K562 (cell line): ENCODE data around the gene CPNE1. TPM values are rescaled to one million over a fixed set of nuclear protein-coding genes. Genes with fewer than 3 reads are reported as not detected.

Source experiments
- BRD9 ChIP-seq: fragments of 450-650 bp; IDR thresholded peaks from 2 replicates; pipeline ENCODE4 v1.6.1; 2018; ENCODE audit warnings: low read depth; ENCODE audit not compliant: partially characterized antibody
- FOSL1 ChIP-seq: fragments of 200-800 bp; sonication (Bioruptor generic); conservative IDR thresholded peaks from 2 replicates; pipeline ENCODE4 v1.6.1; 2016; ENCODE audit warnings: missing genetic modification characterization, missing compliant biosample characterization
- HDAC1 ChIP-seq, 2 experiments: fragments of 450-650 bp; IDR thresholded peaks; 2 replicates each; pipeline ENCODE4 v1.6.1; 2016 to 2017; ENCODE audit warnings: inconsistent platforms in 1 of 2, mild to moderate bottlenecking in 1 of 2, moderate library complexity in 1 of 2
- HNRNPK ChIP-seq: fragments of 200-400 bp; formaldehyde crosslinking; IDR thresholded peaks from one replicate; pipeline ENCODE4 v1.6.1; 2018; ENCODE audit warnings: mild to moderate bottlenecking, low read depth, low read length; ENCODE audit not compliant: poor library complexity, severe bottlenecking
- HNRNPL ChIP-seq: fragments of 200-400 bp; formaldehyde crosslinking; IDR thresholded peaks from 2 replicates; pipeline ENCODE4 v1.6.1; 2017; ENCODE audit warnings: low read depth, mild to moderate bottlenecking, low read length
- MAZ ChIP-seq, 2 experiments: fragments of 450-650 bp in 1 of 2; sonication (generic) in 1 of 2; formaldehyde crosslinking; IDR thresholded peaks in 1 of 2; conservative IDR thresholded peaks in 1 of 2; 2 replicates each; pipeline versions ENCODE4 v1.4.0 to v1.5.0; 2020; ENCODE audit warnings: mild to moderate bottlenecking in 1 of 2, missing genetic modification reagents in 1 of 2
- MCM3 ChIP-seq: fragments of 450-650 bp; IDR thresholded peaks from 2 replicates; pipeline ENCODE4 v1.6.1; 2016
- NFYB ChIP-seq: IDR thresholded peaks from 2 replicates; pipeline ENCODE4 v1.6.1; 2011; ENCODE audit warnings: mild to moderate bottlenecking, moderate library complexity; ENCODE audit not compliant: insufficient read length; ENCODE audit errors: extremely low read depth
- NR3C1 ChIP-seq: sonication (generic); formaldehyde crosslinking; IDR thresholded peaks from 2 replicates; pipeline ENCODE4 v1.8.1; 2022; ENCODE audit warnings: missing genetic modification reagents
- PHF20 ChIP-seq: fragments of 450-650 bp; IDR thresholded peaks from 2 replicates; pipeline ENCODE4 v1.6.1; 2018; ENCODE audit not compliant: partially characterized antibody
- PHF8 ChIP-seq: fragments of 200-600 bp; sonication (generic); IDR thresholded peaks from 2 replicates; pipeline ENCODE4 v1.6.1; 2012; ENCODE audit warnings: mixed run types, mild to moderate bottlenecking, inconsistent platforms, low read length, moderate library complexity, borderline replicate concordance
- SIN3A ChIP-seq, 2 experiments: fragments of 150-350 bp in 1 of 2; IDR thresholded peaks; 2 replicates each; pipeline ENCODE4 v1.6.1; 2011 to 2016; ENCODE audit warnings: borderline replicate concordance in 2 of 2, low read depth in 2 of 2, low read length in 2 of 2, mild to moderate bottlenecking in 2 of 2, moderate library complexity in 2 of 2; ENCODE audit not compliant: control insufficient read depth in 1 of 2
- U2AF1 ChIP-seq: fragments of 200-400 bp; formaldehyde crosslinking; optimal IDR thresholded peaks from 2 replicates; pipeline ENCODE3; 2017; ENCODE audit warnings: mild to moderate bottlenecking, low read depth, low read length, moderate library complexity
- ZNF174 ChIP-seq: fragments of 250-450 bp; sonication (Bioruptor Pico); IDR thresholded peaks from 2 replicates; pipeline ENCODE4 v1.4.0; 2020; ENCODE audit warnings: mild to moderate bottlenecking
- ZNF41 ChIP-seq: fragments of 250-450 bp; sonication (Bioruptor Pico); conservative IDR thresholded peaks from 2 replicates; pipeline ENCODE4 v1.4.0; 2020; ENCODE audit warnings: mild to moderate bottlenecking
- polyA plus RNA-seq, 8 experiments: library from polyadenylated mRNA; depleted of rRNA in 4 of 8; stranded (reverse) in 5 of 8; unstranded in 3 of 8; fragments of >200 nt; fragmentation: Nextera tagmentation in 2 of 8; fragmentation: Illumina TruSeq in 1 of 8; extraction: Ambion mirVana in 2 of 8; extraction: Trizol in 1 of 8; gene quantifications; 2 replicates each; pipeline versions ENCODE4 v1.2.1 to v1.2.3, GENCODE V29; 2011 to 2014; ENCODE audit warnings: inconsistent platforms in 1 of 8, missing spikeins in 1 of 8
- total RNA-seq, 7 experiments: library from RNA; depleted of rRNA in 6 of 7; stranded (reverse); fragments of >200 nt in 6 of 7; fragmentation: Illumina TruSeq in 2 of 7; extraction: Trizol in 2 of 7; gene quantifications; 2 replicates each; pipeline versions ENCODE4 v1.2.1 to v1.2.3, GENCODE V29; 2011 to 2021; ENCODE audit warnings: low replicate concordance in 1 of 7
- TF ChIP-seq, protein P1 (sequence below): fragments of 450-650 bp; IDR thresholded peaks from 2 replicates; pipeline ENCODE4 v1.6.1; 2018; ENCODE audit not compliant: partially characterized antibody
- TF ChIP-seq, protein P2 (sequence below): sonication (generic); formaldehyde crosslinking; IDR thresholded peaks from 2 replicates; pipeline ENCODE4 v1.8.1; 2023; ENCODE audit warnings: mild to moderate bottlenecking, missing genetic modification reagents
- TF ChIP-seq, protein P3 (sequence below): fragments of 250-450 bp; sonication (Bioruptor Pico); IDR thresholded peaks from 2 replicates; pipeline ENCODE4 v1.5.0; 2021
- TF ChIP-seq, protein P4 (sequence below): fragments of 250-450 bp; sonication (Bioruptor Pico); IDR thresholded peaks from 2 replicates; pipeline ENCODE4 v1.4.0; 2020

CPNE1 gene
- total and polyA plus RNA-seq, 9 of the 15 experiments (the other 6 are each of a cell fraction or from before 2014, with no cell fraction given) = 42.1 to 102 (median 56.0) TPM

DNA sequence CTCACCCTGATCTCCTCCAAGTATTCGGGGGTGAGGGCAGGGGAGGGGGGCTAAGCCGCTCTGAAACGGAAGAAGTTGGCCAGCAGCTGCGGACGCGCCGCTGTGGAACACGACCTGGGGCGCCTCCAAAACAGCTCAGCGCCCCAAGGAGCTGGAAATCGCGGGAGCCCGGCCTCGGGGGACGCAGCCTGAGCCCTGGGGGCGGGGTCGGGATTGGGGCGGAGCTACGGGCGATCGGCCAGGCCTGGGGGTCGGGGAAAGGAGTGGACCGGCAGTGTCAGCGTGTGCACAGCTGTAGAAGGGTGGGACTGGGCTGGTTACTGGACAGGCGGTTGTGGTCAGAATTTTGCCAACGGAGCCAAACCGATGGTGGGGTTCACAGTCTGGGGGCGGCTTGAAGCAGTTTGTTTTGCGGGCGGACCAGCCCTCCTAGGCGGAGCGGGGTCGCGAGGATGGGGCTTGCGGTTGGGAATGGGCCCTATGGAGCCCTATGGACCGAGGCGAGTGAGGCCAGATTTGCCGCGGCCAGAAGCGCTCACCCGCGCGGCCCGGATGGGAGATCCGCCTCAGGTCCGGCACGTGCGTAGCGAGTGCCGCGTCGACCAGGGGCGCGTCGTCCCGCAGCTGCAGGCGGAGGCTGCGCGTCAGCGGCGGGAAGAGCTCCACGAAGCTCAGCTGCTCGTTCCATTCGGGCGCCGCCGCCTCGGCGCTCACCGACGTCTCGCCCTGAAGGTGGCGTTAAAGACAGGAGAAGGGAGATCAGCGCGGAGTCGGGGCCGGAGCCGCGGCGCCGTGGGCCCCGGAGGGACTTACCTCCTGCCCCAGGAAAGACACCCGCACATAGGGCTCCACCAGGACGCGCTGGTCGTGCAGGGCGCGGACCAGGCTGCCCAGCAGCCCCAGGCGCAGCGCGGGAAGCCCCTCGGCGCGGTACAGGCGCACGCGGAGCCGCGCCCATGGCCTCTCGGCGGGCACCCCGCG is 63.4 kb downstream of the CPNE1 start (continued):
- TF ChIP-seq, protein P1, sequence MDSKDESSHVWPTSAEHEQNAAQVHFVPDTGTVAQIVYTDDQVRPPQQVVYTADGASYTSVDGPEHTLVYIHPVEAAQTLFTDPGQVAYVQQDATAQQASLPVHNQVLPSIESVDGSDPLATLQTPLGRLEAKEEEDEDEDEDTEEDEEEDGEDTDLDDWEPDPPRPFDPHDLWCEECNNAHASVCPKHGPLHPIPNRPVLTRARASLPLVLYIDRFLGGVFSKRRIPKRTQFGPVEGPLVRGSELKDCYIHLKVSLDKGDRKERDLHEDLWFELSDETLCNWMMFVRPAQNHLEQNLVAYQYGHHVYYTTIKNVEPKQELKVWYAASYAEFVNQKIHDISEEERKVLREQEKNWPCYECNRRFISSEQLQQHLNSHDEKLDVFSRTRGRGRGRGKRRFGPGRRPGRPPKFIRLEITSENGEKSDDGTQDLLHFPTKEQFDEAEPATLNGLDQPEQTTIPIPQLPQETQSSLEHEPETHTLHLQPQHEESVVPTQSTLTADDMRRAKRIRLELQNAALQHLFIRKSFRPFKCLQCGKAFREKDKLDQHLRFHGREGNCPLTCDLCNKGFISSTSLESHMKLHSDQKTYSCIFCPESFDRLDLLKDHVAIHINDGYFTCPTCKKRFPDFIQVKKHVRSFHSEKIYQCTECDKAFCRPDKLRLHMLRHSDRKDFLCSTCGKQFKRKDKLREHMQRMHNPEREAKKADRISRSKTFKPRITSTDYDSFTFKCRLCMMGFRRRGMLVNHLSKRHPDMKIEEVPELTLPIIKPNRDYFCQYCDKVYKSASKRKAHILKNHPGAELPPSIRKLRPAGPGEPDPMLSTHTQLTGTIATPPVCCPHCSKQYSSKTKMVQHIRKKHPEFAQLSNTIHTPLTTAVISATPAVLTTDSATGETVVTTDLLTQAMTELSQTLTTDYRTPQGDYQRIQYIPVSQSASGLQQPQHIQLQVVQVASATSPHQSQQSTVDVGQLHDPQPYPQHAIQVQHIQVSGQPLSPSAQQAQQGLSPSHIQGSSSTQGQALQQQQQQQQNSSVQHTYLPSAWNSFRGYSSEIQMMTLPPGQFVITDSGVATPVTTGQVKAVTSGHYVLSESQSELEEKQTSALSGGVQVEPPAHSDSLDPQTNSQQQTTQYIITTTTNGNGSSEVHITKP = peak; percentile 34
- TF ChIP-seq, protein P2, sequence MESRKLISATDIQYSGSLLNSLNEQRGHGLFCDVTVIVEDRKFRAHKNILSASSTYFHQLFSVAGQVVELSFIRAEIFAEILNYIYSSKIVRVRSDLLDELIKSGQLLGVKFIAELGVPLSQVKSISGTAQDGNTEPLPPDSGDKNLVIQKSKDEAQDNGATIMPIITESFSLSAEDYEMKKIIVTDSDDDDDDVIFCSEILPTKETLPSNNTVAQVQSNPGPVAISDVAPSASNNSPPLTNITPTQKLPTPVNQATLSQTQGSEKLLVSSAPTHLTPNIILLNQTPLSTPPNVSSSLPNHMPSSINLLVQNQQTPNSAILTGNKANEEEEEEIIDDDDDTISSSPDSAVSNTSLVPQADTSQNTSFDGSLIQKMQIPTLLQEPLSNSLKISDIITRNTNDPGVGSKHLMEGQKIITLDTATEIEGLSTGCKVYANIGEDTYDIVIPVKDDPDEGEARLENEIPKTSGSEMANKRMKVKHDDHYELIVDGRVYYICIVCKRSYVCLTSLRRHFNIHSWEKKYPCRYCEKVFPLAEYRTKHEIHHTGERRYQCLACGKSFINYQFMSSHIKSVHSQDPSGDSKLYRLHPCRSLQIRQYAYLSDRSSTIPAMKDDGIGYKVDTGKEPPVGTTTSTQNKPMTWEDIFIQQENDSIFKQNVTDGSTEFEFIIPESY (CRISPR knock-in tag) = peak; percentile 95
- peak in 1 of 2 experiments; percentile 61; a peak in 2 of 4 replicates for TF ChIP-seq HDAC1 (IDR thresholded peaks at IDR 0.05)
- peak; percentile 90 for TF ChIP-seq NR3C1 (CRISPR knock-in tag)
- TF ChIP-seq U2AF1 = peak; percentile 65
- TF ChIP-seq ZNF174 (CRISPR knock-in tag) = no peak
- peak in 1 of 2 experiments; percentile 34; a peak in 1 of 4 replicates for TF ChIP-seq SIN3A (IDR thresholded peaks at IDR 0.05; ENCODE audit: borderline replicate concordance in 2 of 2, control insufficient read depth in 1 of 2, low read depth in 2 of 2, low read length in 2 of 2)
- TF ChIP-seq PHF20 = peak; percentile 44
- no peak for TF ChIP-seq MCM3
- TF ChIP-seq BRD9 = no peak
- TF ChIP-seq FOSL1 (tag) = no peak
- no peak; the same call in 1 of the 2 replicates for TF ChIP-seq HNRNPL
- no peak for TF ChIP-seq PHF8
- TF ChIP-seq MAZ (CRISPR knock-in tag; conservative IDR thresholded peaks at IDR 0.05 in 1 of 2, IDR thresholded peaks at IDR 0.05 in 1 of 2) = peak in 1 of 2 experiments; percentile 75; a peak in 2 of 4 replicates
- TF ChIP-seq NFYB = no peak
- TF ChIP-seq, protein P3, sequence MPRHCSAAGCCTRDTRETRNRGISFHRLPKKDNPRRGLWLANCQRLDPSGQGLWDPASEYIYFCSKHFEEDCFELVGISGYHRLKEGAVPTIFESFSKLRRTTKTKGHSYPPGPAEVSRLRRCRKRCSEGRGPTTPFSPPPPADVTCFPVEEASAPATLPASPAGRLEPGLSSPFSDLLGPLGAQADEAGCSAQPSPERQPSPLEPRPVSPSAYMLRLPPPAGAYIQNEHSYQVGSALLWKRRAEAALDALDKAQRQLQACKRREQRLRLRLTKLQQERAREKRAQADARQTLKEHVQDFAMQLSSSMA (CRISPR knock-in tag) = no peak
- TF ChIP-seq, protein P4, sequence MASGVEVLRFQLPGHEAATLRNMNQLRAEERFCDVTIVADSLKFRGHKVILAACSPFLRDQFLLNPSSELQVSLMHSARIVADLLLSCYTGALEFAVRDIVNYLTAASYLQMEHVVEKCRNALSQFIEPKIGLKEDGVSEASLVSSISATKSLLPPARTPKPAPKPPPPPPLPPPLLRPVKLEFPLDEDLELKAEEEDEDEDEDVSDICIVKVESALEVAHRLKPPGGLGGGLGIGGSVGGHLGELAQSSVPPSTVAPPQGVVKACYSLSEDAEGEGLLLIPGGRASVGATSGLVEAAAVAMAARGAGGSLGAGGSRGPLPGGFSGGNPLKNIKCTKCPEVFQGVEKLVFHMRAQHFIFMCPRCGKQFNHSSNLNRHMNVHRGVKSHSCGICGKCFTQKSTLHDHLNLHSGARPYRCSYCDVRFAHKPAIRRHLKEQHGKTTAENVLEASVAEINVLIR (CRISPR knock-in tag) = no peak
- no peak for TF ChIP-seq ZNF41 (CRISPR knock-in tag)
- TF ChIP-seq HNRNPK = no peak
